Measurements from ENCODE around the gene EFCAB12.

The EFCAB12 gene

DNA sequence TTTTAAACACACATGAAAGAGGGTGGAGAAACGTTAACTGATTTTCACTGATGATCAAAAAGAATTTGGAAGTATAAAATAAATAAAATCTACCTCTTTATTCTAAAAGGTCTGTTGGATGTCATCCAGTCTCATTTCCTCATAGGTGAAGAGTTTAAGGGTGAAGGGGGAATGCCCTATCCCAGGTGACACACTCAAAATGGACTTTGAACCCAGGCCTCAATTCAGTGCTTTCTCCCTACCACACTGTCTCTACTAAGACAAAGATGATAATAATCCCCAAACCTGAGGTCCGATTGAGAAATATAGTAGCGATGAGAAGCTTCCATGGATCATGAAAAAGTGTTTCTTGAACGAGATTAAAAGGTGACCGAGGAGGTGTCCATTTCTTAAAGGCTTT, 5.1 kb upstream of the EFCAB12 start:
- TF ChIP-seq, protein P1, sequence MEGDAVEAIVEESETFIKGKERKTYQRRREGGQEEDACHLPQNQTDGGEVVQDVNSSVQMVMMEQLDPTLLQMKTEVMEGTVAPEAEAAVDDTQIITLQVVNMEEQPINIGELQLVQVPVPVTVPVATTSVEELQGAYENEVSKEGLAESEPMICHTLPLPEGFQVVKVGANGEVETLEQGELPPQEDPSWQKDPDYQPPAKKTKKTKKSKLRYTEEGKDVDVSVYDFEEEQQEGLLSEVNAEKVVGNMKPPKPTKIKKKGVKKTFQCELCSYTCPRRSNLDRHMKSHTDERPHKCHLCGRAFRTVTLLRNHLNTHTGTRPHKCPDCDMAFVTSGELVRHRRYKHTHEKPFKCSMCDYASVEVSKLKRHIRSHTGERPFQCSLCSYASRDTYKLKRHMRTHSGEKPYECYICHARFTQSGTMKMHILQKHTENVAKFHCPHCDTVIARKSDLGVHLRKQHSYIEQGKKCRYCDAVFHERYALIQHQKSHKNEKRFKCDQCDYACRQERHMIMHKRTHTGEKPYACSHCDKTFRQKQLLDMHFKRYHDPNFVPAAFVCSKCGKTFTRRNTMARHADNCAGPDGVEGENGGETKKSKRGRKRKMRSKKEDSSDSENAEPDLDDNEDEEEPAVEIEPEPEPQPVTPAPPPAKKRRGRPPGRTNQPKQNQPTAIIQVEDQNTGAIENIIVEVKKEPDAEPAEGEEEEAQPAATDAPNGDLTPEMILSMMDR (IDR thresholded peaks at IDR 0.05; ENCODE audit: borderline replicate concordance, control extremely low read depth, extremely low read depth, insufficient read depth, missing control alignments), result no peak
- in situ Hi-C loops (cut with MboI; ENCODE audit: low sequenced_read_pairs, unreplicated experiment), result no loop called here
- no peak for DNase-seq (ENCODE audit: low spot score)

DNA sequence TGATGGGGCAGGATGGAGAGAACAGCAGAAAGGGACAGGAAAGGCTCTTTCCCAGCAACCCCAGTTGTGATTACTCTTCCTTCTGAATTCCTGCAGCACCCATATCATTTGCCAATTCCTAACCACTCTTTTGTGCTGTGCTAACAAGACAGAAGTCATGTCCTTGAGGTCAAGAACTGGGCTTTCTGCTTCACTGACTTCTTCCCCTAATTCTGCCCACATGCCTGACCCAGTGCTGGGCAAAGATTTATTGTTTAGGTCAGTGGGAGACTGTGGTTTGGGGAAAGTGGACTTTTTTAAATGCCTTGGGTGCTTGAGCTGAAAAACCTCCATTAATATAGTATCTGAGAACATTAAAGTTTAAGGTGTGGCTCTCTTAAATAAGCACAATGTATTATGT, 4.2 kb upstream of the EFCAB12 start:
- DNase-seq (ENCODE audit: low spot score), result no peak
- TF ChIP-seq, protein P1 (IDR thresholded peaks at IDR 0.05; ENCODE audit: borderline replicate concordance, control extremely low read depth, extremely low read depth, insufficient read depth, missing control alignments), result no peak
- in situ Hi-C loops (cut with MboI; ENCODE audit: low sequenced_read_pairs, unreplicated experiment), result no loop called here

DNA sequence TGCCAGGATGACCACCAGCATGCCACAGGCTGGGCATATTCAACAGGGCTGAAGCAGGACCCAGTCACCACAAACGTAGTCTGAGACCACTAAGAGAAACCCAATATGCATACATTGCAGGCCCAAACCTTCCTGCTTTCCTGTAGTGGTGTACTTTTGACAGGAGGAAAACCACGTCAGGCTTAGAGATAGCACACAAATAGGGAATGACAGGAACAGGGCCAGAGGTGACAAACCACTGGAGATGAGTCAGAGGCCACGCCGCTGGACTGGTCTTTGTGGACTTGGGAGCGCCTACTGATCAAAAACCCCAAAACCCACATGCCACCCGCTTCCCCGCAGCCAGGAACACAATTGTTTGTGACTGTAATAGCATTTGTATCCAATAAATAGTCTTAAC, 3.6 kb upstream of the EFCAB12 start:
- TF ChIP-seq, protein P1 (IDR thresholded peaks at IDR 0.05; ENCODE audit: borderline replicate concordance, control extremely low read depth, extremely low read depth, insufficient read depth, missing control alignments), result no peak
- in situ Hi-C loops (cut with MboI; ENCODE audit: low sequenced_read_pairs, unreplicated experiment), result no loop called here

DNA sequence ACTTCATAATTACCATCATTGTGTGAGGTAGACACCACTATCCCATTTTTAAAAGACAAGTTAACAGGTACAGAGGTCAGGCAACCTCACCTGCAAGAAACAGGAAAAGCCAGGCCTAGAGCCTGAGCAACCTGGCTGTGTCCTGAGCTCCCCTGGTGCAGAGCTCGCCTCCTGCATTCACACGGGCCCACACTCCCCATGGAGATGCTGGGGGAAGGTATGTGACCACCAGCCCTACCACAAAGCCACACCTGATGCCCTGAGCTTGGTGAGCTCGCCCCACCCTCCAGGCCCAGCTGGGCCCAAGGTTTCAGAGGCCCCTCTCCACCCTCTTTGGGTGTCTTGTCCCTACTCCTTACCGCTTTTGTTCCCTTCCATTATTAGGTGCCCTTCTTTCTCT, 1.2 kb upstream of the EFCAB12 start:
- TF ChIP-seq, protein P1 (IDR thresholded peaks at IDR 0.05; ENCODE audit: borderline replicate concordance, control extremely low read depth, extremely low read depth, insufficient read depth, missing control alignments), result no peak
- no peak for DNase-seq (ENCODE audit: low spot score)
- in situ Hi-C loops (cut with MboI; ENCODE audit: low sequenced_read_pairs, unreplicated experiment), result no loop called here

More for the DNA sequence above, 3.6 kb upstream of the EFCAB12 start:
- DNase-seq (ENCODE audit: low spot score), result no peak

- TF ChIP-seq, protein P1 (IDR thresholded peaks at IDR 0.05; ENCODE audit: borderline replicate concordance, control extremely low read depth, extremely low read depth, insufficient read depth, missing control alignments), result no peak
- no peak for DNase-seq (ENCODE audit: low spot score)
- in situ Hi-C loops (cut with MboI; ENCODE audit: low sequenced_read_pairs, unreplicated experiment), result no loop called here
Measured at GRCh38 chr3:129429080-129429451, 630 bp upstream of the EFCAB12 start.

GRCh38 chr3:129428007-129428375, 445 bp downstream of the EFCAB12 start:
- DNase-seq (ENCODE audit: low spot score), result no peak
- in situ Hi-C loops (cut with MboI; ENCODE audit: low sequenced_read_pairs, unreplicated experiment), result no loop called here
- TF ChIP-seq, protein P1 (IDR thresholded peaks at IDR 0.05; ENCODE audit: borderline replicate concordance, control extremely low read depth, extremely low read depth, insufficient read depth, missing control alignments), result no peak

DNA sequence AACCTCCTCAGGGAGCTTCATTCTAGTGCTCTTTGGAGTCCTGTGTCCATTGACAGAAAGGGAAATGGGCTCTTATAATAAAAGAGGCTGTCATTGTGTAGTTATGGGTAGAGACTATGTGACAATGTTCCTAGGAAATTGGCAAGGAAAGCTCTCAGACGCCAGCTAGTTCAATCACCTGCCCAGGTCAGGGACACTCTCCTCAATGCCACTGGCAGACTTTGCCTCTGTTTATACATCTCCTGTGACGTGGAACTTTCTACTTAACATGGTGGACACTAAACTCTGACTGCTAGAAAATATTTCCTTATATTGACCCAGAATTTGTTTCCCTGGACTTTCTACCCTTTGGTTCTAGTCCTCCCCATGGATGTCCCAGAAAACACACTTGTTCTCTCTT, 2.8 kb downstream of the EFCAB12 start:
- no peak for DNase-seq (ENCODE audit: low spot score)
- TF ChIP-seq, protein P1 (IDR thresholded peaks at IDR 0.05; ENCODE audit: borderline replicate concordance, control extremely low read depth, extremely low read depth, insufficient read depth, missing control alignments), result no peak
- in situ Hi-C loops (cut with MboI; ENCODE audit: low sequenced_read_pairs, unreplicated experiment), result no loop called here

Data from GM13976 (cell line).